GM12878 (cell line): Measurements from ENCODE around the gene SLC4A2. TPM values are rescaled to one million over a fixed set of nuclear protein-coding genes. Genes with fewer than 3 reads are reported as not detected.

ENCODE experiments used
- CTCF ChIP-seq, 3 experiments: IDR thresholded peaks in 2 of 3; conservative IDR thresholded peaks in 1 of 3; 2 replicates each; pipeline ENCODE4 v1.5.1; 2011; ENCODE audit warnings: low read depth in 3 of 3, low read length in 3 of 3, mild to moderate bottlenecking in 3 of 3, control low read depth in 2 of 3, moderate library complexity in 2 of 3, inconsistent platforms in 1 of 3, mixed read lengths in 1 of 3; ENCODE audit not compliant: control insufficient read depth in 2 of 3, insufficient read depth in 1 of 3; ENCODE audit errors: extremely low read depth in 1 of 3
- HDGF ChIP-seq: fragments of 450-650 bp; IDR thresholded peaks from 2 replicates; pipeline ENCODE4 v1.6.1; 2016; ENCODE audit warnings: antibody characterized with exemption
- IRF4 ChIP-seq: IDR thresholded peaks from 2 replicates; pipeline ENCODE4 v1.6.1; 2011; ENCODE audit warnings: low read depth, low read length
- MYC ChIP-seq: IDR thresholded peaks from 2 replicates; pipeline ENCODE4 v1.6.1; 2011; ENCODE audit warnings: mild to moderate bottlenecking, low read length, moderate library complexity, inconsistent platforms; ENCODE audit not compliant: insufficient read depth, insufficient replicate concordance, insufficient read length, severe bottlenecking
- PKNOX1 ChIP-seq: fragments of 450-650 bp; IDR thresholded peaks from 2 replicates; pipeline ENCODE4 v1.6.1; 2016; ENCODE audit warnings: mild to moderate bottlenecking
- RUNX3 ChIP-seq: IDR thresholded peaks from 2 replicates; pipeline ENCODE4 v1.6.1; 2012; ENCODE audit warnings: low read length, inconsistent platforms
- TARDBP ChIP-seq: IDR thresholded peaks from 2 replicates; pipeline ENCODE4 v1.6.1; 2016; ENCODE audit warnings: borderline replicate concordance
- YY1 ChIP-seq: IDR thresholded peaks from 2 replicates; pipeline ENCODE4 v1.6.1; 2011; ENCODE audit warnings: low read depth, mild to moderate bottlenecking, low read length
- ZBTB33 ChIP-seq: fragments of 450-650 bp; IDR thresholded peaks from 2 replicates; pipeline ENCODE4 v1.6.1; 2017; ENCODE audit warnings: mild to moderate bottlenecking
- ZNF384 ChIP-seq: IDR thresholded peaks from 2 replicates; pipeline ENCODE4 v1.6.1; 2012; ENCODE audit warnings: low read depth, mild to moderate bottlenecking, low read length, improper control_type of control experiment, borderline replicate concordance
- polyA plus RNA-seq, 11 experiments: library from polyadenylated mRNA; depleted of rRNA in 4 of 11; unstranded in 6 of 11; stranded (reverse) in 5 of 11; fragments of >200 nt; fragmentation: Nextera tagmentation in 4 of 11; fragmentation: Illumina TruSeq in 1 of 11; extraction: Ambion mirVana in 4 of 11; extraction: Trizol in 1 of 11; gene quantifications; 1 replicate in 1 of 11; 2 replicates in 10 of 11; pipeline versions ENCODE4 v1.2.1 to v1.2.3, GENCODE V29; 2011 to 2016; ENCODE audit warnings: inconsistent platforms in 2 of 11, missing spikeins in 2 of 11, low read depth in 1 of 11
- total RNA-seq, 4 experiments: library from RNA; depleted of rRNA in 3 of 4; stranded (reverse); fragments of >200 nt in 3 of 4; fragmentation: Illumina TruSeq in 1 of 4; extraction: Trizol in 1 of 4; gene quantifications; 2 replicates each; pipeline versions ENCODE4 v1.2.1 to v1.2.3, GENCODE V29; 2013 to 2021
- TF ChIP-seq, protein P1 (sequence below): fragments of 450-650 bp; IDR thresholded peaks from 2 replicates; pipeline ENCODE4 v1.6.1; 2018; ENCODE audit warnings: mild to moderate bottlenecking, low read depth, moderate library complexity; ENCODE audit not compliant: partially characterized antibody
- TF ChIP-seq, protein P2 (sequence below): IDR thresholded peaks from 2 replicates; pipeline ENCODE4 v1.6.1; 2011; ENCODE audit warnings: borderline replicate concordance, low read depth, mild to moderate bottlenecking, moderate library complexity, low read length; ENCODE audit not compliant: insufficient read depth, poor library complexity, severe bottlenecking
- TF ChIP-seq, protein P3 (sequence below): fragments of 450-650 bp; IDR thresholded peaks from 2 replicates; pipeline ENCODE4 v1.6.1; 2018; ENCODE audit warnings: borderline replicate concordance, mild to moderate bottlenecking; ENCODE audit not compliant: partially characterized antibody

The SLC4A2 gene
- total and polyA plus RNA-seq, 10 of the 15 experiments (the other 5 are each of a cell fraction or from before 2014, with no cell fraction given), result 2.7 to 78.6 (median 30.1) TPM

- TF ChIP-seq PKNOX1, result peak; percentile 99
- TF ChIP-seq YY1, result peak; percentile 86
- no peak for TF ChIP-seq ZNF384
- TF ChIP-seq MYC, result no peak
- TF ChIP-seq, protein P1, sequence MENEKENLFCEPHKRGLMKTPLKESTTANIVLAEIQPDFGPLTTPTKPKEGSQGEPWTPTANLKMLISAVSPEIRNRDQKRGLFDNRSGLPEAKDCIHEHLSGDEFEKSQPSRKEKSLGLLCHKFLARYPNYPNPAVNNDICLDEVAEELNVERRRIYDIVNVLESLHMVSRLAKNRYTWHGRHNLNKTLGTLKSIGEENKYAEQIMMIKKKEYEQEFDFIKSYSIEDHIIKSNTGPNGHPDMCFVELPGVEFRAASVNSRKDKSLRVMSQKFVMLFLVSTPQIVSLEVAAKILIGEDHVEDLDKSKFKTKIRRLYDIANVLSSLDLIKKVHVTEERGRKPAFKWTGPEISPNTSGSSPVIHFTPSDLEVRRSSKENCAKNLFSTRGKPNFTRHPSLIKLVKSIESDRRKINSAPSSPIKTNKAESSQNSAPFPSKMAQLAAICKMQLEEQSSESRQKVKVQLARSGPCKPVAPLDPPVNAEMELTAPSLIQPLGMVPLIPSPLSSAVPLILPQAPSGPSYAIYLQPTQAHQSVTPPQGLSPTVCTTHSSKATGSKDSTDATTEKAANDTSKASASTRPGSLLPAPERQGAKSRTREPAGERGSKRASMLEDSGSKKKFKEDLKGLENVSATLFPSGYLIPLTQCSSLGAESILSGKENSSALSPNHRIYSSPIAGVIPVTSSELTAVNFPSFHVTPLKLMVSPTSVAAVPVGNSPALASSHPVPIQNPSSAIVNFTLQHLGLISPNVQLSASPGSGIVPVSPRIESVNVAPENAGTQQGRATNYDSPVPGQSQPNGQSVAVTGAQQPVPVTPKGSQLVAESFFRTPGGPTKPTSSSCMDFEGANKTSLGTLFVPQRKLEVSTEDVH, result no peak
- TF ChIP-seq, protein P2, sequence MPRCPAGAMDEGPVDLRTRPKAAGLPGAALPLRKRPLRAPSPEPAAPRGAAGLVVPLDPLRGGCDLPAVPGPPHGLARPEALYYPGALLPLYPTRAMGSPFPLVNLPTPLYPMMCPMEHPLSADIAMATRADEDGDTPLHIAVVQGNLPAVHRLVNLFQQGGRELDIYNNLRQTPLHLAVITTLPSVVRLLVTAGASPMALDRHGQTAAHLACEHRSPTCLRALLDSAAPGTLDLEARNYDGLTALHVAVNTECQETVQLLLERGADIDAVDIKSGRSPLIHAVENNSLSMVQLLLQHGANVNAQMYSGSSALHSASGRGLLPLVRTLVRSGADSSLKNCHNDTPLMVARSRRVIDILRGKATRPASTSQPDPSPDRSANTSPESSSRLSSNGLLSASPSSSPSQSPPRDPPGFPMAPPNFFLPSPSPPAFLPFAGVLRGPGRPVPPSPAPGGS, result no peak
- TF ChIP-seq CTCF (IDR thresholded peaks at IDR 0.05 in 2 of 3, conservative IDR thresholded peaks at IDR 0.05 in 1 of 3; ENCODE audit: control insufficient read depth in 2 of 3, extremely low read depth in 1 of 3, insufficient read depth in 1 of 3, low read depth in 3 of 3, low read length in 3 of 3), result peak; percentile 22 to 57 (median 53); a peak in 4 of 6 replicates
- TF ChIP-seq, protein P3, sequence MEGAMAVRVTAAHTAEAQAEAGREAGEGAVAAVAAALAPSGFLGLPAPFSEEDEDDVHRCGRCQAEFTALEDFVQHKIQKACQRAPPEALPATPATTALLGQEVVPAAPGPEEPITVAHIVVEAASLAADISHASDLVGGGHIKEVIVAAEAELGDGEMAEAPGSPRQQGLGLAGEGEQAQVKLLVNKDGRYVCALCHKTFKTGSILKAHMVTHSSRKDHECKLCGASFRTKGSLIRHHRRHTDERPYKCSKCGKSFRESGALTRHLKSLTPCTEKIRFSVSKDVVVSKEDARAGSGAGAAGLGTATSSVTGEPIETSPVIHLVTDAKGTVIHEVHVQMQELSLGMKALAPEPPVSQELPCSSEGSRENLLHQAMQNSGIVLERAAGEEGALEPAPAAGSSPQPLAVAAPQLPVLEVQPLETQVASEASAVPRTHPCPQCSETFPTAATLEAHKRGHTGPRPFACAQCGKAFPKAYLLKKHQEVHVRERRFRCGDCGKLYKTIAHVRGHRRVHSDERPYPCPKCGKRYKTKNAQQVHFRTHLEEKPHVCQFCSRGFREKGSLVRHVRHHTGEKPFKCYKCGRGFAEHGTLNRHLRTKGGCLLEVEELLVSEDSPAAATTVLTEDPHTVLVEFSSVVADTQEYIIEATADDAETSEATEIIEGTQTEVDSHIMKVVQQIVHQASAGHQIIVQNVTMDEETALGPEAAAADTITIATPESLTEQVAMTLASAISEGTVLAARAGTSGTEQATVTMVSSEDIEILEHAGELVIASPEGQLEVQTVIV, result peak; percentile 81
- no peak for TF ChIP-seq ZBTB33
- peak; percentile 27; the same call in 1 of the 2 replicates for TF ChIP-seq RUNX3
- TF ChIP-seq HDGF, result no peak
- peak; percentile 81; the same call in 1 of the 2 replicates for TF ChIP-seq TARDBP
- no peak for TF ChIP-seq IRF4
Observed at GRCh38 chr7:151028131-151028947, 31.1 kb upstream of the SLC4A2 start, which contains the start of gene ABCB8 (continued).
